ENCODE results near the gene LZTR1. TPM values are rescaled to one million over a fixed set of nuclear protein-coding genes. Genes with fewer than 3 reads are reported as not detected.
A peak's percentile ranks its signal among the peaks of the same experiment; 100 is the strongest.

Gene LZTR1
- total and polyA plus RNA-seq, 10 donors = 21.9 to 76.2 (median 54.2) TPM

DNA sequence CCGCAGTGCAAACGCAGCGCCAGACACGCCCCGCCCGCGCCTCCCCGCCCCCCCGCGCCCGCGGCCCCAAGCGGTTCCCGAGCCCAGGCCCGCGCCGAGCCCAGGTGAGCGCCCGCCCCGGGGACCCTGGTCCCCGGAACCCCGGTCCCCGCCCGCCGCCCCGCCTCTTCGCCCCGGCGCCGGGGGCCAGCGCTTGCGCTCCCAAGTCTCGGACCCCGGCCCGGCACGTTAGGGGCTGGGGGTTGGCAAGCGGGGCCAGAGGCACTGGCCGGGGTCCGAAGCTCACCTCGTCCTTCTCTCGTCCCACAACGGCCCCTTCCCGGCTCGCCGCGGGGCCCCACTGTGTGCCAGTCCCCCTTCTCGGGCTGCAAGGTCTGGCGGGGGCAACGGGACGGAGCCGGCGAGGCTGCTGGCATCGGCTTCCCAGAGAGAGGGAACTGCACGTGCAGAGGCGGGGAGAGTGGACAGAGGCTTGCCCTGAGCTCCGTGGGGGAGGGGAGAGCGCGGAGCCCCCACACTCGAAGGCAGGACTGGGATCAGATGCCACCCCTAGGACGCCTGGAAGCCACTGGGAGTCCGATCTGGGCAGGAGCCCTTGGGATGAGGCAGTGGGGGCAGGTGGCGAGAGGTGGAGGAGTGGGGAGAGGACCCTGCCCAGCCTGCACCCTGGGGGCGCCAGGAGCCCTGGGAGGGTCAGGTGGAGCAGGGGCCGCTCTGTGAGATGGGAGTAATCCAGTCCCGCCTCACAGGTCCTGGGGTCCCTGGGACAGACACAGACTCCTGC lies 16.8 kb upstream of the LZTR1 start:
- Histone ChIP-seq H3K4me1 (peaks cover 5 to 62% (median 45%) of the 10 kb centered on the region in 6 donors), H3K9me3 (no peaks in the 10 kb centered on the region), H3K27ac (no peak overlapping the region), H3K36me3 (no peaks in the 10 kb centered on the region), H3K27me3 (replicated peaks in 1 of 7) (peaks cover 0 to 32% (median 16%) of the 10 kb centered on the region in 7 donors), H3K4me3 (peak overlapping the region in 4 of 8 donors; percentile 22 to 63 (median 34))
- TF ChIP-seq, protein P1, sequence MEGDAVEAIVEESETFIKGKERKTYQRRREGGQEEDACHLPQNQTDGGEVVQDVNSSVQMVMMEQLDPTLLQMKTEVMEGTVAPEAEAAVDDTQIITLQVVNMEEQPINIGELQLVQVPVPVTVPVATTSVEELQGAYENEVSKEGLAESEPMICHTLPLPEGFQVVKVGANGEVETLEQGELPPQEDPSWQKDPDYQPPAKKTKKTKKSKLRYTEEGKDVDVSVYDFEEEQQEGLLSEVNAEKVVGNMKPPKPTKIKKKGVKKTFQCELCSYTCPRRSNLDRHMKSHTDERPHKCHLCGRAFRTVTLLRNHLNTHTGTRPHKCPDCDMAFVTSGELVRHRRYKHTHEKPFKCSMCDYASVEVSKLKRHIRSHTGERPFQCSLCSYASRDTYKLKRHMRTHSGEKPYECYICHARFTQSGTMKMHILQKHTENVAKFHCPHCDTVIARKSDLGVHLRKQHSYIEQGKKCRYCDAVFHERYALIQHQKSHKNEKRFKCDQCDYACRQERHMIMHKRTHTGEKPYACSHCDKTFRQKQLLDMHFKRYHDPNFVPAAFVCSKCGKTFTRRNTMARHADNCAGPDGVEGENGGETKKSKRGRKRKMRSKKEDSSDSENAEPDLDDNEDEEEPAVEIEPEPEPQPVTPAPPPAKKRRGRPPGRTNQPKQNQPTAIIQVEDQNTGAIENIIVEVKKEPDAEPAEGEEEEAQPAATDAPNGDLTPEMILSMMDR (IDR thresholded peaks at IDR 0.05 in 8 of 11, conservative IDR thresholded peaks at IDR 0.05 in 3 of 11) = no peak
- TF ChIP-seq POLR2AphosphoS5 (IDR thresholded peaks at IDR 0.05) (no peak), POLR2A (IDR thresholded peaks at IDR 0.05) (no peak)
- 11 to 17% (median 13%) methylated on average over 26 to 65 of the region's 65 CpGs for WGBS, 5 donors
- intact Hi-C loops (cut with DNase I; ENCODE audit: low total_unique reads) = loop anchor here (10.0 kb wide), 1 partner anchor 50 kb away; the partner anchor contains the start of gene P2RX6
- peak; percentile 78 for DNase-seq

DNA sequence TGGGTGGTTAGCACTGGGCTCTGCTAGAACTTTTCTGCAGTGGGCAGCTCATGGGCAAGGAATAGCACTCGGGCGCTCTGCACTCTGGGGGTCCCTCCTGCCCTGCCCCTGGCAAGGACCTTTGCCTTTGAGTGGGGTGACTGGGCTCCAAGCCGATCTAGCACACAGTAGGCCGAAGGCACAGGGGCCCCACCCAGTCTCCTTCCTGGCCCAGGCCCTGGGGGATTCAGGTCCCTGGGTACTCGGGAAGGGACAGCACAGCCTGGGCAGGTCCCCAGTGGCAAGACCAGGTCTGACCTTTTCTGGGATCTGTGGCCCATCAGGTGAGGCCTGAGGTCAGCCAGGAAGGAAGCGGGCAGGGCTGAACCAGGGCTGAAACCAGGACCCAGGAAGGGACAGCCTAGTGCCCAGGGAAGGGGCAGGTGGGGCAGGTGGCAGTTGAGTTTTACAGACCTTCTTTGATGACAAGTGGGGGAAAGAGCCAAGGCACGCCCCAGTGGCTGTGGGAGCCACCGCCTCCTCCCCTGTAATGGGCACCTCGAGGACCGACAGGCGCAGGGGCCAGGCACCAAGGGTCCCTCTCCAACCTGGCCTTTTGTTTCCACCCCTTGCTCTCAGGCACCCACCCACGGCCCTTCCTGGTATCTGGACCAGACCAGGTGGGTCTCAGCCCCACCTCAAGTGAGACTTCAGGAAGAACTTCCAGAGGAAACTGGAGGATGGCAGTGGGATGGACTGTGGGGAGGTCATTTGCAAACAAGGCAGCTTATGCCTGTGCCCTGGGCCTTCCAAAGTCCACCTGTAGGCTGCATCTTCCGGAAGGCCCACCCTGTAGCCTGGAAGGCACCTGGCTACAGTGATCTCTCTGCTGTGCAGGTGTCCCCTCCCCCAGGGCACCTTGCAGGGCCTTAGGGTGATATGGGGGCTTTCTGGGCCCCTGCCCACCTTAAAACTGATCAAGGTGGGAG lies 15.9 kb upstream of the LZTR1 start:
- DNase-seq = peak; percentile 72
- TF ChIP-seq, protein P1 (IDR thresholded peaks at IDR 0.05 in 8 of 11, conservative IDR thresholded peaks at IDR 0.05 in 3 of 11) = no peak
- TF ChIP-seq POLR2A (IDR thresholded peaks at IDR 0.05) (no peak), POLR2AphosphoS5 (IDR thresholded peaks at IDR 0.05) (no peak)
- intact Hi-C loops (cut with DNase I; ENCODE audit: low total_unique reads) = loop anchor here (10.0 kb wide), 1 partner anchor 49 kb away; the partner anchor contains the start of gene P2RX6
- Histone ChIP-seq H3K4me3 (peak overlapping the region in 1 of 8 donors; percentile 63), H3K4me1 (peaks cover 5 to 64% (median 45%) of the 10 kb centered on the region in 6 donors), H3K27me3 (replicated peaks in 1 of 7) (peaks cover 0 to 32% (median 16%) of the 10 kb centered on the region in 7 donors), H3K27ac (no peak overlapping the region), H3K36me3 (no peaks in the 10 kb centered on the region), H3K9me3 (no peaks in the 10 kb centered on the region)
- 69 to 86% (median 80%) methylated on average over 8 to 13 of the region's 13 CpGs for WGBS, 5 donors

DNA sequence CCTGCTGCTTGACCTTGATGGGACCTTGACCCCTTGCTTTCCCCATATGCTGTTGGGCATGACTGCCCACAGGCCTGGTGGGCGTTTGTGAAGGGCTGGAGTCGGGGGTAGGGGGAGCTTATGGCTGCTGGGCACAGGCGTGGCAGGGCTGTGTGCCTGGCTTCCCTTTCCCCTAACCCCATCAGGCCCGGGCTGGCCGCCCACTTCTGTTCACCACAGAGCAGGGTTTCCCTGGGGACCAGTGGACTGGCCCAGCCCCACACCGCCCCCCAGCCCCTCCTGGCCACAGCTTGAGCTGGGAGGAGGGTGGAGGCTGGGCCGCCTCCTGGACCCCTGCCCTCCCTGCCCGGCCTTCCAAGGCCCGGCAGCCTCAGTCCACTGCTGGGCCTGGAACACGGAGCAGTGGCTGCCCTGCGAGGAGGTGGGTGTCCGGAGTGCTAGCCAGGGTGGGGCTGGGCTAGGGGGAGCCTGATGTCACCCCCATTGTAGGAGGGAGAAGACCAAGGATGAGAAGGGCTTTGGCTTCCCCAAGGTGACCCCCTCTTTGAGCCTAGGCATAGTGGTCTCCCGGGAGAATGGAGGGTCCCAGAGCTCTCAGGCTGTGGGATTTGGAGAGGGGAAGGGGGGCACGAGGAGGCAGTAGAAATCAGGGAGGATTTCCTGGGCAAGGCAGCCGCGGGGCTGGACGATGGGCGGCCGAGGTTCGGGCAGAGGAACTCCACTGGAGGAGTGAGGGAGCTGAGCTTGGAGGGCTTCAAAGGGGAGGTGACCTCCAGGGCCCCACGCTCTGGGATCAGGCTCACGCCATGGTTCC lies 15.0 kb upstream of the LZTR1 start, which contains the start of gene AIFM3:
Gene AIFM3 (plus strand): TSS at position 373 of the 814 bp plus-strand sequence. CDS start 690 bp downstream, outside the sequence.
- 71 to 77% (median 76%) methylated on average over 14 to 22 of the region's 22 CpGs for WGBS, 5 donors
- intact Hi-C loops (cut with DNase I; ENCODE audit: low total_unique reads) = loop anchor here (10.0 kb wide), 1 partner anchor 48 kb away; the partner anchor contains the start of gene P2RX6
- Histone ChIP-seq H3K4me3 (no peak within 1 kb of the TSS), H3K27me3 (replicated peaks in 1 of 7) (peaks cover 0 to 32% (median 16%) of the 10 kb centered on the region in 7 donors), H3K36me3 (no peaks in the 10 kb centered on the region), H3K9me3 (no peaks in the 10 kb centered on the region), H3K27ac (peak within 1 kb of the TSS in 4 of 8 donors; percentile 17 to 61 (median 52)), H3K4me1 (peaks cover 5 to 64% (median 47%) of the 10 kb centered on the region in 6 donors)
- TF ChIP-seq POLR2A (IDR thresholded peaks at IDR 0.05) = no peak
- no peak for TF ChIP-seq POLR2AphosphoS5 (IDR thresholded peaks at IDR 0.05)
- TF ChIP-seq, protein P1 (IDR thresholded peaks at IDR 0.05 in 8 of 11, conservative IDR thresholded peaks at IDR 0.05 in 3 of 11) = no peak
- DNase-seq = peak; percentile 69

All from spleen (tissue), 11 donors.